ENCODE data around the gene MSANTD2. TPM values are rescaled to one million over a fixed set of nuclear protein-coding genes. Genes with fewer than 3 reads are reported as not detected.

MSANTD2 gene
- total and polyA plus RNA-seq, 4 donors: 1.6 to 7.7 (median 2.3) TPM

DNA sequence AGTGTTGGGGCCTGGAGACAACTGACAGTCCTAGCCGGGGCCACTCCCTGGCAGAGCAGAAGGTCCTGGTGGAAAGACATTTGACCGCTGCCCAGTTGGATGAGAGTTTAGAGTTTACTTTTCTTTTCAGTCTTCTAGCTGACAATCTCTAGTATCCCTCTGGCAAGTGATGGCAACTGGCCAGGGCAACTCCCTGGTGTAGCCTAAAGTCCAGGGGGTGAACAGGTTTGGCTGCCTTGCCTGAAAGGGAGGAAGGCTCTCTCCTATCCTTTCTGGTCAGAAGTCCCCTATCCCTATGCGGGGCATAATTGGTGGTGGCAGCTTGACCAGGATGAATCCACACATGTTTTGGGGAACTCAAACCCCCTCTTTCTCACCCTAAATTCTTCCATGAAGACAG is 16.8 kb upstream of the MSANTD2 start:
- Histone ChIP-seq H3K27ac (ENCODE audit: low read depth in 1 of 2, low read length in 2 of 2) (no peak overlapping the region), H3K4me3 (ENCODE audit: low read depth in 1 of 3, low read length in 3 of 3) (no peak overlapping the region), H3K9ac (ENCODE audit: low read depth in 1 of 2, low read length in 2 of 2) (no peak overlapping the region), H3K27me3 (ENCODE audit: control insufficient read depth in 4 of 4, insufficient read depth in 4 of 4, low read length in 3 of 4) (no peaks in the 10 kb centered on the region), H3K4me1 (ENCODE audit: control insufficient read depth in 4 of 4, insufficient read depth in 4 of 4, low read length in 3 of 4) (no peaks in the 10 kb centered on the region), H3K36me3 (ENCODE audit: control insufficient read depth in 4 of 4, insufficient read depth in 3 of 4, low read depth in 1 of 4, low read length in 3 of 4) (no peaks in the 10 kb centered on the region), H3K9me3 (ENCODE audit: control insufficient read depth in 4 of 4, low read length in 3 of 4) (no peaks in the 10 kb centered on the region)
- no peak for TF ChIP-seq TAF1 (conservative IDR thresholded peaks at IDR 0.05)
- TF ChIP-seq, protein P1, sequence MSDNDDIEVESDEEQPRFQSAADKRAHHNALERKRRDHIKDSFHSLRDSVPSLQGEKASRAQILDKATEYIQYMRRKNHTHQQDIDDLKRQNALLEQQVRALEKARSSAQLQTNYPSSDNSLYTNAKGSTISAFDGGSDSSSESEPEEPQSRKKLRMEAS (IDR thresholded peaks at IDR 0.05): no peak
- TF ChIP-seq EGR1 (IDR thresholded peaks at IDR 0.05; ENCODE audit: low read depth in 2 of 2): no peak
- TF ChIP-seq FOXA2 (IDR thresholded peaks at IDR 0.05): no peak
- no peak for TF ChIP-seq SP1 (IDR thresholded peaks at IDR 0.05)
- TF ChIP-seq, protein P2, sequence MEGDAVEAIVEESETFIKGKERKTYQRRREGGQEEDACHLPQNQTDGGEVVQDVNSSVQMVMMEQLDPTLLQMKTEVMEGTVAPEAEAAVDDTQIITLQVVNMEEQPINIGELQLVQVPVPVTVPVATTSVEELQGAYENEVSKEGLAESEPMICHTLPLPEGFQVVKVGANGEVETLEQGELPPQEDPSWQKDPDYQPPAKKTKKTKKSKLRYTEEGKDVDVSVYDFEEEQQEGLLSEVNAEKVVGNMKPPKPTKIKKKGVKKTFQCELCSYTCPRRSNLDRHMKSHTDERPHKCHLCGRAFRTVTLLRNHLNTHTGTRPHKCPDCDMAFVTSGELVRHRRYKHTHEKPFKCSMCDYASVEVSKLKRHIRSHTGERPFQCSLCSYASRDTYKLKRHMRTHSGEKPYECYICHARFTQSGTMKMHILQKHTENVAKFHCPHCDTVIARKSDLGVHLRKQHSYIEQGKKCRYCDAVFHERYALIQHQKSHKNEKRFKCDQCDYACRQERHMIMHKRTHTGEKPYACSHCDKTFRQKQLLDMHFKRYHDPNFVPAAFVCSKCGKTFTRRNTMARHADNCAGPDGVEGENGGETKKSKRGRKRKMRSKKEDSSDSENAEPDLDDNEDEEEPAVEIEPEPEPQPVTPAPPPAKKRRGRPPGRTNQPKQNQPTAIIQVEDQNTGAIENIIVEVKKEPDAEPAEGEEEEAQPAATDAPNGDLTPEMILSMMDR (IDR thresholded peaks at IDR 0.05; ENCODE audit: low read depth, low read length, missing input control): no peak
- TF ChIP-seq RAD21 (IDR thresholded peaks at IDR 0.05): no peak
- TF ChIP-seq RXRA (IDR thresholded peaks at IDR 0.05): no peak
- TF ChIP-seq HNF4A (conservative IDR thresholded peaks at IDR 0.05): no peak
- TF ChIP-seq, protein P3, sequence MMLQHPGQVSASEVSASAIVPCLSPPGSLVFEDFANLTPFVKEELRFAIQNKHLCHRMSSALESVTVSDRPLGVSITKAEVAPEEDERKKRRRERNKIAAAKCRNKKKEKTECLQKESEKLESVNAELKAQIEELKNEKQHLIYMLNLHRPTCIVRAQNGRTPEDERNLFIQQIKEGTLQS (IDR thresholded peaks at IDR 0.05): no peak
- TF ChIP-seq JUND (IDR thresholded peaks at IDR 0.05): no peak
- no peak for TF ChIP-seq HNF4G (IDR thresholded peaks at IDR 0.05)
- TF ChIP-seq, protein P4, sequence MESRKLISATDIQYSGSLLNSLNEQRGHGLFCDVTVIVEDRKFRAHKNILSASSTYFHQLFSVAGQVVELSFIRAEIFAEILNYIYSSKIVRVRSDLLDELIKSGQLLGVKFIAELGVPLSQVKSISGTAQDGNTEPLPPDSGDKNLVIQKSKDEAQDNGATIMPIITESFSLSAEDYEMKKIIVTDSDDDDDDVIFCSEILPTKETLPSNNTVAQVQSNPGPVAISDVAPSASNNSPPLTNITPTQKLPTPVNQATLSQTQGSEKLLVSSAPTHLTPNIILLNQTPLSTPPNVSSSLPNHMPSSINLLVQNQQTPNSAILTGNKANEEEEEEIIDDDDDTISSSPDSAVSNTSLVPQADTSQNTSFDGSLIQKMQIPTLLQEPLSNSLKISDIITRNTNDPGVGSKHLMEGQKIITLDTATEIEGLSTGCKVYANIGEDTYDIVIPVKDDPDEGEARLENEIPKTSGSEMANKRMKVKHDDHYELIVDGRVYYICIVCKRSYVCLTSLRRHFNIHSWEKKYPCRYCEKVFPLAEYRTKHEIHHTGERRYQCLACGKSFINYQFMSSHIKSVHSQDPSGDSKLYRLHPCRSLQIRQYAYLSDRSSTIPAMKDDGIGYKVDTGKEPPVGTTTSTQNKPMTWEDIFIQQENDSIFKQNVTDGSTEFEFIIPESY (IDR thresholded peaks at IDR 0.05): no peak
- TF ChIP-seq, protein P5, sequence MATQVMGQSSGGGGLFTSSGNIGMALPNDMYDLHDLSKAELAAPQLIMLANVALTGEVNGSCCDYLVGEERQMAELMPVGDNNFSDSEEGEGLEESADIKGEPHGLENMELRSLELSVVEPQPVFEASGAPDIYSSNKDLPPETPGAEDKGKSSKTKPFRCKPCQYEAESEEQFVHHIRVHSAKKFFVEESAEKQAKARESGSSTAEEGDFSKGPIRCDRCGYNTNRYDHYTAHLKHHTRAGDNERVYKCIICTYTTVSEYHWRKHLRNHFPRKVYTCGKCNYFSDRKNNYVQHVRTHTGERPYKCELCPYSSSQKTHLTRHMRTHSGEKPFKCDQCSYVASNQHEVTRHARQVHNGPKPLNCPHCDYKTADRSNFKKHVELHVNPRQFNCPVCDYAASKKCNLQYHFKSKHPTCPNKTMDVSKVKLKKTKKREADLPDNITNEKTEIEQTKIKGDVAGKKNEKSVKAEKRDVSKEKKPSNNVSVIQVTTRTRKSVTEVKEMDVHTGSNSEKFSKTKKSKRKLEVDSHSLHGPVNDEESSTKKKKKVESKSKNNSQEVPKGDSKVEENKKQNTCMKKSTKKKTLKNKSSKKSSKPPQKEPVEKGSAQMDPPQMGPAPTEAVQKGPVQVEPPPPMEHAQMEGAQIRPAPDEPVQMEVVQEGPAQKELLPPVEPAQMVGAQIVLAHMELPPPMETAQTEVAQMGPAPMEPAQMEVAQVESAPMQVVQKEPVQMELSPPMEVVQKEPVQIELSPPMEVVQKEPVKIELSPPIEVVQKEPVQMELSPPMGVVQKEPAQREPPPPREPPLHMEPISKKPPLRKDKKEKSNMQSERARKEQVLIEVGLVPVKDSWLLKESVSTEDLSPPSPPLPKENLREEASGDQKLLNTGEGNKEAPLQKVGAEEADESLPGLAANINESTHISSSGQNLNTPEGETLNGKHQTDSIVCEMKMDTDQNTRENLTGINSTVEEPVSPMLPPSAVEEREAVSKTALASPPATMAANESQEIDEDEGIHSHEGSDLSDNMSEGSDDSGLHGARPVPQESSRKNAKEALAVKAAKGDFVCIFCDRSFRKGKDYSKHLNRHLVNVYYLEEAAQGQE (IDR thresholded peaks at IDR 0.05): no peak
- TF ChIP-seq NR2F2 (IDR thresholded peaks at IDR 0.05): no peak
- TF ChIP-seq FOXA1 (IDR thresholded peaks at IDR 0.05): no peak
- DNase-seq (ENCODE audit: low spot score): no peak
- 83% methylated on average over 3 of the region's 3 CpGs for WGBS

DNA sequence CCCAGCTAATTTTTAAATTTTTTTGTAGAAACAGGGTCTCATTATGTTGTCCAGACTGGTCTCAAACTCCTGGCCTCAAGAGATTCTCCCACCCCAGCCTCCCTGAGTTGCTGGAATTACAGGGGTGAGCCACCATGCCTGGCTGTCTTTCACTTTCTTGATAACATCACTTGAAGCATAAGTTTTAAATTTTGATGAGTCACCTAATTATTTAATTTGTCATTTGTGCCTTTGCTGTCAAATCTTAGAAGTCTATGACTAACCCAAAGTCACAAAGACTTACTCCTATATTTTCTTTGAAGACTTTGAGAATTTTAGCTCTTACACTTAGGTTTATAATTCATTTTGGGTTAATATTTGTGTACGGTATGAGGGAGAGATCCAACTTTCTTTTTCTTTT is 14.5 kb upstream of the MSANTD2 start:
- Histone ChIP-seq H3K27ac (ENCODE audit: low read depth in 1 of 2, low read length in 2 of 2) (no peak overlapping the region), H3K9ac (ENCODE audit: low read depth in 1 of 2, low read length in 2 of 2) (no peak overlapping the region), H3K4me3 (ENCODE audit: low read depth in 1 of 3, low read length in 3 of 3) (no peak overlapping the region), H3K27me3 (ENCODE audit: control insufficient read depth in 4 of 4, insufficient read depth in 4 of 4, low read length in 3 of 4) (no peaks in the 10 kb centered on the region), H3K9me3 (ENCODE audit: control insufficient read depth in 4 of 4, low read length in 3 of 4) (no peaks in the 10 kb centered on the region), H3K36me3 (ENCODE audit: control insufficient read depth in 4 of 4, insufficient read depth in 3 of 4, low read depth in 1 of 4, low read length in 3 of 4) (no peaks in the 10 kb centered on the region), H3K4me1 (ENCODE audit: control insufficient read depth in 4 of 4, insufficient read depth in 4 of 4, low read length in 3 of 4) (no peaks in the 10 kb centered on the region)
- WGBS: 93% methylated on average over 1 of the region's 1 CpG
- DNase-seq (ENCODE audit: low spot score): no peak
- no peak for TF ChIP-seq TAF1 (conservative IDR thresholded peaks at IDR 0.05)

Data from liver (tissue), 9 donors.